ENCODE measurements around the gene NFKBIL1.

Gene NFKBIL1

GRCh38 chr6:31569861-31570536 lies 22.6 kb downstream of the NFKBIL1 start:
- TF ChIP-seq TCF4 (CRISPR knock-in tag; IDR thresholded peaks at IDR 0.05; ENCODE audit: borderline replicate concordance) (no peak), PPARA (CRISPR knock-in tag; IDR thresholded peaks at IDR 0.05; ENCODE audit: borderline replicate concordance) (no peak), ARNTL (CRISPR knock-in tag; IDR thresholded peaks at IDR 0.05; ENCODE audit: borderline replicate concordance, low read depth) (no peak), TSHZ2 (CRISPR knock-in tag; IDR thresholded peaks at IDR 0.05) (no peak), ZFP30 (CRISPR knock-in tag; IDR thresholded peaks at IDR 0.05) (no peak), CSRNP3 (CRISPR knock-in tag; IDR thresholded peaks at IDR 0.05) (no peak), PATZ1 (CRISPR knock-in tag; IDR thresholded peaks at IDR 0.05; ENCODE audit: borderline replicate concordance) (no peak), RARB (CRISPR knock-in tag; IDR thresholded peaks at IDR 0.05) (no peak), ZFP3 (CRISPR knock-in tag; IDR thresholded peaks at IDR 0.05) (no peak), ZC3H10 (CRISPR knock-in tag; IDR thresholded peaks at IDR 0.05) (no peak), ISL1 (CRISPR knock-in tag; IDR thresholded peaks at IDR 0.05) (no peak), BACH2 (CRISPR knock-in tag; IDR thresholded peaks at IDR 0.05; ENCODE audit: borderline replicate concordance) (no peak), ESRRG (CRISPR knock-in tag; IDR thresholded peaks at IDR 0.05) (no peak), CREB5 (CRISPR knock-in tag; IDR thresholded peaks at IDR 0.05; ENCODE audit: low read depth) (no peak), TOX (CRISPR knock-in tag; IDR thresholded peaks at IDR 0.05; ENCODE audit: borderline replicate concordance) (no peak), ZNF8 (CRISPR knock-in tag; IDR thresholded peaks at IDR 0.05) (no peak), SNAI2 (CRISPR knock-in tag; IDR thresholded peaks at IDR 0.05) (no peak)
- no peak for ATAC-seq

GRCh38 chr6:31572041-31572911 lies 24.9 kb downstream of the NFKBIL1 start, which contains the start of gene LTA:
Gene LTA, plus strand, starts transcription at chr6:31572289. Its CDS starts 454 bp downstream, at chr6:31572743.
- ATAC-seq = no peak
- TF ChIP-seq CSDC2 (CRISPR knock-in tag; IDR thresholded peaks at IDR 0.05) = no peak
- TF ChIP-seq ZC3H10 (CRISPR knock-in tag; IDR thresholded peaks at IDR 0.05) = no peak
- TF ChIP-seq TSHZ2 (CRISPR knock-in tag; IDR thresholded peaks at IDR 0.05) = no peak
- TF ChIP-seq SNAI2 (CRISPR knock-in tag; IDR thresholded peaks at IDR 0.05) = no peak
- no peak for TF ChIP-seq OSR1 (CRISPR knock-in tag; IDR thresholded peaks at IDR 0.05)
- no peak for TF ChIP-seq TCF4 (CRISPR knock-in tag; IDR thresholded peaks at IDR 0.05; ENCODE audit: borderline replicate concordance)
- TF ChIP-seq ZNF70 (CRISPR knock-in tag; IDR thresholded peaks at IDR 0.05) = no peak
- TF ChIP-seq ARNTL (CRISPR knock-in tag; IDR thresholded peaks at IDR 0.05; ENCODE audit: borderline replicate concordance, low read depth) = no peak
- no peak for TF ChIP-seq ESRRG (CRISPR knock-in tag; IDR thresholded peaks at IDR 0.05)
- TF ChIP-seq ZNF8 (CRISPR knock-in tag; IDR thresholded peaks at IDR 0.05) = no peak
- TF ChIP-seq ISL1 (CRISPR knock-in tag; IDR thresholded peaks at IDR 0.05) = no peak
- TF ChIP-seq ZFP3 (CRISPR knock-in tag; IDR thresholded peaks at IDR 0.05) = no peak
- no peak for TF ChIP-seq CSRNP3 (CRISPR knock-in tag; IDR thresholded peaks at IDR 0.05)
- no peak for TF ChIP-seq PATZ1 (CRISPR knock-in tag; IDR thresholded peaks at IDR 0.05; ENCODE audit: borderline replicate concordance)
- no peak for TF ChIP-seq ZFP30 (CRISPR knock-in tag; IDR thresholded peaks at IDR 0.05)

Measured in SK-N-SH treated with all-trans-retinoic acid at 6 μM for 48 hours (cell line).